Liver (tissue), 3 donors: ENCODE data around the gene CSNK1G2.

Source experiments
- ATF3 ChIP-seq: IDR thresholded peaks from 2 replicates; pipeline ENCODE4 v1.6.1; 2016; ENCODE audit warnings: antibody characterized with exemption
- TF ChIP-seq, protein P1 (sequence below): fragments of 150-350 bp; IDR thresholded peaks from 2 replicates; pipeline ENCODE4 v1.5.1; 2017; ENCODE audit warnings: improper control_type of control experiment, low read depth, low read length; ENCODE audit not compliant: missing input control
- donor health status: healthy.
- donor health status: healthy.

DNA sequence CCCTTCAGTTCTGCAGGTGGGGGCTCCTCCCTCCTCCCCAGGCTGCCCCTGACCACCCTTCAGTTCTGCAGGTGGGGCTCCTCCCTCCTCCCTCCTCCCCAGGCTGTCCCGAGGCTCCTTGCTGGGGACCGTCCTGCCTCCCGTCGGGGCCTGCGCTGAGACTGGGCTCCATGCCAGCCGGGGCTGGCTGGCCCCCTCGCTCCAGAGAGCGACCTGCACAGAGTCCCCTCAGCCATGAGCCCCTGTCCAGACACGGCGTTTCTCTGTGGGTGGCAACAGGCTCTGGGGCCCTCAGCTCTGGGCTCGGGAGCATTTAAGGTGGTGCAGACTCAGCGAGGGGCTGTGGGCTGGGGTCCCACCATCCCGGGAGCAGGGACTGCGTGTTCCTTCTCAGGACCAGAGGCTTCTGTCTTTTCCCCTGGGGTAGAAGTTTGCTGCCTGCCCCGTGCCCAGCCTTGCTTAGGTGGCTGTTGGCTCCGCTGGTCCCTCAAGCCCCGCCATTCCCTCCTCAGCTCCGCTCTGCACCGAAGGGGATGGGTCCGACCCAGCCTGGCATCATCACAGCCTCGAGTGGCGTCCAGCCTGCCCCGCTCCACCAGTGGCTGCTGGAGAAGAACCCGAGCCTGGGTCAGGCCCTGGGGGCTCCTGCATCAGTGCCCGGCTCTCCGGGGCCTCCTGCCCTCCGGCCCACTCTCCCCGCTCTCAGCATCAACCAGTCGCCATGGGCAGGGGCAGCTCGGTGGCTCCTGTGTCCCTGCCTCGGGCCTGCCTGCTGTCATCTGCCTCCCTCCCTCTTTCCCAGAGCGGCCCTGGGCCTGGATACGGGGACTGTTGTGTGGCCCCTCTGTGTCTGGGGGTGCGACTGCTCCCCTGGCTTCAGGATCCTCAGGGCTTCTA is 27.6 kb downstream of the CSNK1G2 start:
- TF ChIP-seq, protein P1, sequence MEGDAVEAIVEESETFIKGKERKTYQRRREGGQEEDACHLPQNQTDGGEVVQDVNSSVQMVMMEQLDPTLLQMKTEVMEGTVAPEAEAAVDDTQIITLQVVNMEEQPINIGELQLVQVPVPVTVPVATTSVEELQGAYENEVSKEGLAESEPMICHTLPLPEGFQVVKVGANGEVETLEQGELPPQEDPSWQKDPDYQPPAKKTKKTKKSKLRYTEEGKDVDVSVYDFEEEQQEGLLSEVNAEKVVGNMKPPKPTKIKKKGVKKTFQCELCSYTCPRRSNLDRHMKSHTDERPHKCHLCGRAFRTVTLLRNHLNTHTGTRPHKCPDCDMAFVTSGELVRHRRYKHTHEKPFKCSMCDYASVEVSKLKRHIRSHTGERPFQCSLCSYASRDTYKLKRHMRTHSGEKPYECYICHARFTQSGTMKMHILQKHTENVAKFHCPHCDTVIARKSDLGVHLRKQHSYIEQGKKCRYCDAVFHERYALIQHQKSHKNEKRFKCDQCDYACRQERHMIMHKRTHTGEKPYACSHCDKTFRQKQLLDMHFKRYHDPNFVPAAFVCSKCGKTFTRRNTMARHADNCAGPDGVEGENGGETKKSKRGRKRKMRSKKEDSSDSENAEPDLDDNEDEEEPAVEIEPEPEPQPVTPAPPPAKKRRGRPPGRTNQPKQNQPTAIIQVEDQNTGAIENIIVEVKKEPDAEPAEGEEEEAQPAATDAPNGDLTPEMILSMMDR: no peak
- no peak for TF ChIP-seq ATF3
